Measurements from ENCODE around the gene SULT1C4.

Gene SULT1C4

DNA sequence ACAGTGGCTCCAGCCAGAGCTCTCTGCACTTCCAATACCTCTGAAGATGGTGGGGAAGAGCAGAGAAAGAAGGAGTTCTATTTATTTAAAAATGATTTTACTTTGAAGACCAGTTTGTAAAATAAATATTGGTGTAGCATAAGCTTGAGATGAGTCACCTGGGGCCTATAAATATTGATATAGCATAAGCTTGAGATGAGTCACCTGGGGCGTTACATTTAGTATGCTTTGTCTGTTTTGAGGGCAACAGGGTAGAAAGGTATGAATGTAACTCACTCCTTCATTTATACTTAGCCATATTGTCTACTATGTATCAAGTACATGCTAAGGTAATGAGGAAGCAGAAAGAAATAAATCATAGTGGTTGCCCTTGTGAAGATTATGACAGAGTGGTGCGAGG lies 7.7 kb upstream of the SULT1C4 start:
- DNase-seq = no peak

DNA sequence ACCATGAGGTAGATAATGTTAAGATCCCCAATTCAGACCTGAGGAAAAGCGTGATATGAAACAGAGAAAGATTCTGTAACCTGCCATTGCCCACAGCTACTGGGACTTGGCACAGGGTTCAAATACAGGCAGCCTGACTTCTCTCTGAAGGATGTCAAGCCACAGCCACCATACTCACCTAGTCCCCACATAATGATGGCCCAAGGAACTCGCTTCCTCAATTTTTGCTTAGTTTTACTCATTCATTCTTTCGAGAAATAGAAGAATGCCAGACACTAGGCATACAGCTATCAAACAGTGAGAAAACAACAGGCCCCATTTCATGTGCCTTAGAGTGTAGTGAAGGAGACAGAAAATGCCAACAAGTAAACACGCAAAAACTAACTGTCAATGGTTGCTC lies 980 bp upstream of the SULT1C4 start:
- no peak for DNase-seq

DNA sequence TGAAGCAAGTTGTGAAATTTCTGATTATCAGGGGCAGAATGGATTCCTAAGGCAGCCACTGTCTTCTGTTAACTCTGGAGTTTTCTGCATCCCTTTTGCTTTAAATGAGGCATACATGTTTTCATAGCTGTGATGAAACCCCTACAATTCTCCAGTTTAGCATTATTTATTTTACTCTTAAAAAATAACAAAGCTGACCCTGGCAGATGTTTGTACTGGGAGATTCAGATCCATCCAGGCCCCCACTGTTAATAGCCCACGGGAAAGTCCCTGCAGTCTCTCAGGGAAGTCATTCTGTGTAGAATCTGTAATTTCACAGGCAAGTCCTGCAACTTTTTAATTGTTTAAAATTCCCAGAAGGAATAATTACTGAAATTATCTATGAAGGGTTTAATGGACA lies 353 bp upstream of the SULT1C4 start:
- no peak for DNase-seq

DNA sequence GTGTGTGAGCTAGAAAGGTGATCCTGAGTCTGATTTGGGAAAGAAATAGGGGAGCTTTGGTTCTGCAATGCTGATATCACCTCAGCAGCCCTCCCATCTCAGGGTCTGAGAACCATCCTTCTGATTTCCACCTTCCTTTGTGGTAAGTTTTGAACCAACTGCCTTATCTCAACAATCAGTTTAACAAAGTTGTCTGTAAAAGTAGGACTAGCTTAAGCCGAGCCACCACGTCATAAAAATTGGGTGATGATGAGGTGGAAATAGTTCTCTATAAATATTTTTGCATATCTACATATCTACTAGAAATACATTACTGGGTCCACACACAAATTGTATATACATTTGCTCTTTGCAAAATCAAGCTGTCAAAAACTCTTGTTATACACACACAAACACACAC lies 1.1 kb downstream of the SULT1C4 start:
- DNase-seq = no peak

DNA sequence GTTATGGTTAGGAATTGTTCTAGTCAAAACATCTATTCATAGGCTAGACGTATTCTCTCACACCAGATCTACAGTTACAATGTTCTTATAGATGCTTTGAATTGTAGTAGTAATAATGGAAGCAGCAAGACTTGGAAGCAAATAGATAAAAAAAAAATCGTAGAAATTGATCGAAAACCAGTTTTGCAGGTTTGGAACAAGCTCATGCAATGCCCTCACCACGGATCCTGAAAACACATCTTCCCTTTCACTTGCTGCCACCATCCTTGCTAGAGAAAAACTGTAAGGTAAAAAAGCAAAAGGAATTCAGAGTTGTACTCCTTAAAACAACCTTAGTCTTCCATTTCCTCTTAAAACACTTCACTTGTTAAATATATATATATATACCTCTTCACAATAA lies 4.4 kb downstream of the SULT1C4 start:
- no peak for DNase-seq

DNA sequence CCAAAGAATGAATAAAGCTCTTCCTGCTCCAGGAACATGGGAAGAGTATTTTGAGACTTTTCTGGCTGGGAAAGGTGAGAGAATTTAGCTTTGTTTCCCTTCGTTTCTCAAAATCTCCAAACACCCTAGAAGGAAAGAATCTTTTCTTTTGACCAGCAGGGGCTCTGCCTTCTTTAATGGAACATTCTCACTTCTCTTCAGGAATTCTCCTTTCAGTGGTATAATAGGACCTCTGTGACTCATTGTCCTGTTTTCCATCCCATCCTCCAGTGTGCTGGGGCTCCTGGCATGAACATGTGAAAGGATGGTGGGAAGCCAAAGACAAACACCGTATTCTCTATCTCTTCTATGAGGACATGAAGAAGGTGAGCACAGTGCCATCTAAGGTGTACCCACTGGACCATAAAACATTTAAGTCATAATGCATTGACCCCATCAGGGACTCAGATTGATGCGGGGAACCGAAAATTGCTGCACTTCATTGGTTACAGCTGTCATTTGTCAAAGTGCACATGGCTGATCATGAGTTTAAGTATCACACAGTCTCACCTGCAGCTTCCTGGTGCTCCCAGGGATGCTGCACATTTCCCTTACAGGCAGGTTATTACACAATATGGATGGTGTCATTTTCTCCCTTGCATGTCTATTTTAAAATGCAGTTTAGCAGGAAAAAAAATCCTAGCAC lies 5.5 kb downstream of the SULT1C4 start:
- no peak for DNase-seq

DNA sequence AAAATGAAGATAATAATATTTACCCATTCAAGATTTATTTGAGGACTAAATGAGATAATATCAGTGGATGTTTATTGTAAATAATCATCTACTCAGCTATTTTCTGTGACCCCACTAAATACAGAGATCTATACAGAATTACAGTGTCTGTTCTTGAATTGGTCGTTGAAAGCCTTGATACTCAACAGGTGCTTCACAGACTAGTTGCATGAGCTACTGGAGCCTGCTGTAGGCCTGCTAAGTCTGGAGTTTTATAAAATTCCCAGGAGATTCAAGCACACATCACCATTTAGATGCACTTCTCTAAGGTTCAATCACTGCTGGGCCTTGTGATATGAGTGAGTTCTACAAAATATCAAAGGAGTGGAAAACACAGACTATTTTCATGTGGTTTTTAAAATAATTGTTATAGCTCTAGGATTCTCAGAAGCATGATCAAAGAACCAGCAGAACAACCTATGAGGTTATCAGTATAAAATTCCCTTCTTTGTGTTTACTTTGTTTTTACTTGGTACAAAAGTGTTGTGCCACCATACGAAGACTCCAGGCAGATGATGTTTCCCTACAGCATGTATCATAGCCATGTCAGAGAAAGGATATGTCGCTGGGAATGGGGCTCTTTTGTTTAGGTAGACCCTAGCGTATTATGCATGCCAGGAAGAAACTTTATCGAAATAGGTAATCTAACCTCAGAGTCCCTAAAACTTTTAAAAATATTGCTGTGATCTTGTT lies 7.1 kb downstream of the SULT1C4 start:
- no peak for DNase-seq

DNA sequence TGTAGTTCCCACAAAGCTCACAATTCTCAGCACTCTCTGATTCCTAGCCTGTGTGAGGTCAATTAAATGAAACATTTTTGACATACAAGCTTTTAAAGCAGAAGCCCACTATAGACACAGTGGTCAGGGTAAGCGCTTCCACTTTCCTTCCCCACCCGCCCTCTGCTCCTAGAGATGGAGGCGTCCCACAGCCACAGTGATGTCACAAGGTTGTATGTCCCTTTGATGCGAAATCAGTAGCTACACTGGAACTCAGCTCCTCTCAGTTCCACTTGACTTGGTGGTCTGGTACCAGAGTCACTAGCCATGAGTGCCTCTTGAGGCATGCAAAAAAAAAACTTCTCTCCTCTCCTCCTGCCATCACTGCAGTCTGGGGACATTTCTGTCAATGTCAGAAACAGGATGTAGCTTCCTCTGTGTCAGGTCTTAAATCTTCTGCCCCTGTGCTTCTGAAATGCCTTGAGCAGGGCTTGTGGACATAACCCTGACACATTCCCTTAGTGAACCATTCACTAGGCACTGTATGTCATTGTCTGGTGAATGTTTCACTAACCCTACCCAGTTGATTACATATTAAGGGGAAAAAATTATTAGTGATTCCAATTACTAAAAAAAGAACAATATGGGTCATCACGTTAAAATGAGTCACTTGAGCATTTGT lies 7.8 kb downstream of the SULT1C4 start:
- DNase-seq = no peak

DNA sequence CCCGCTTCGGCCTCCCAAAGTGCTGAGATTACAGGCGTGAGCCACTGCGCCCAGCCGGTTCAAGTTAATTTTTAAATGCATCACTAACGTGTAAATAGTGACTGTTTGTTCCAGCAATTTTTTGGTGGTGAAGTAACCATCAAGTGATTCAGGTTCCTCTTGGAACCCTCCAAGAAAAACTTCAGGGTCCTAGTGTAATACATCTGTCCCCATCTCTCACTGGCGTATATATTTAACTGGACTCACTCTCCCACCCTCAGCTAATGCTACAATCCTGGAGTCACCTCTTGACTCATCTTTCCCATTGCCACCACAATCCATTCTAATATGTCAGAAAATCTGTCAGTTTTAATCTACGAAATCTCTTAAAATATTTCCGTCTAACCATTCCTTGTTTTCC lies 10.3 kb downstream of the SULT1C4 start:
- DNase-seq = no peak

DNA sequence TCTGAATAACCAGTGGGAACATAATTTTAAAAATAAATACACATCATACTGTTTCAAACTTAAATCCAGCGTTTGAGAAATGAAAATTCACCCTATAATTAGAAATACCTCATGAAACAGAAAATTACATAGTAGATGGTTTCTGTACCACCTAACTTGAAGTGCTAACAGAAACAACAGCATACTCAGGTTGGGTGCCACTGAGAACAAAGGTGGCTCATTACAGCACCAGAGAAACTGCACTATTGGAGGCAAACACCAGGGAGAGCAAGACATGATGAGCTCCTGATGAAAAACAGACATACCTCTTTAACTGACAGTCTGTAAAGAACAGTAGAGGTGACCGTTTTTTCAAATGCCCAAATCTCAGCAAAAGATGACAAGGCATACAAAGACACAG lies 12.6 kb downstream of the SULT1C4 start:
- no peak for DNase-seq

DNA sequence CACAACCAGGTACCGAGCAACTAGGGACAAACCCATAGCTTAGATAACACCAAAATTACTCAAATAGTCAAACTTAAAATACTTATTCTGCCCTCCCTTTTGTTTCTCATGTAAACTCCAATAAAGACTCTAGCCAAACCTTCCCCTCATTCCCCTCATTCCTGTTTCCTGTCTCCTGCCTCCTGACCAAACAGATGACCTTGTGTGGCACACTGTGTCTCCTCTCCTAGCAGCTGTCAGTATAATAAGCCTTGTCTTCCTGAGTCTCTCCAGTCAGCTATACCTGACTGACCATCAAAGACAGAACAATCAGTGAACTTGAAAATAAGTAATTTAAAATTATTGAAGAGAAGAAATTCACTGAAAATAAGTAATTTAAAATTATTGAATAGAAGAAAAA lies 14.3 kb downstream of the SULT1C4 start:
- DNase-seq = no peak

DNA sequence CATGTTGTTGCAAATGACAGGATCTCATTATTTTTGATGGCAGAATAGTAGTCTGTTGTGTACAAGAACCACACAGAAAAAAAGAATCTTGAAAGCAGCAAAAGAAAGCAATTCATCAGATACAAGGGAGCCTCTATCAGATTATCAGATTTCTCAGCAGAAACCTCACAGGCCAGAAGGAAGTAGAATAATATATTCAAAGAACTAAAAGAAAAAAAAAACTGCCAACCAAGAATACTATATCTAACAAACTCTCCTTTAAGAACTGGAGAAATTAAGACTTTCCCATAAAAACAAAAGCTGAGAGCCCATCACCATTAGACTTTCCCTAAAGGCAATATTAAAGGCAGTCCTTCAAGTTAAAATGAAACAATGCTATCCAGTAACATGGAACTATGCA lies 15.4 kb downstream of the SULT1C4 start:
- DNase-seq = no peak

DNA sequence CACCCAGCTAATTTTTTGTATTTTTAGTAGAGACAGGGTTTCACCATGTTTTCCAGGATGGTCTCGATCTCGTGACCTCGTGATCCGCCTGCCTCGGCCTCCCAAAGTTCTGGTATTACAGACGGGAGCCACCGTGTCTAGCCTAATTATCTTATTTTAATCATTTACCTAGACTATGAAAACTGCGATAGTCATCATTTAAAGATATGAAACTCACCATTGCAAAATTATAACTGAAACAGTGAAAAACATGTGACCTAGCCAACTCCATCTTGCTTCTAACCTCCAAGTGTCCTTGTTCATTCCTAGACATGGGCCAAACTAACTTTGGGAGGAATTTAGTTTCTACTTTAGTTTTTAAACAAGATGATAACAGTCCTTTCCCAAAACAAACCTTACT lies 17.4 kb downstream of the SULT1C4 start:
- no peak for DNase-seq

DNA sequence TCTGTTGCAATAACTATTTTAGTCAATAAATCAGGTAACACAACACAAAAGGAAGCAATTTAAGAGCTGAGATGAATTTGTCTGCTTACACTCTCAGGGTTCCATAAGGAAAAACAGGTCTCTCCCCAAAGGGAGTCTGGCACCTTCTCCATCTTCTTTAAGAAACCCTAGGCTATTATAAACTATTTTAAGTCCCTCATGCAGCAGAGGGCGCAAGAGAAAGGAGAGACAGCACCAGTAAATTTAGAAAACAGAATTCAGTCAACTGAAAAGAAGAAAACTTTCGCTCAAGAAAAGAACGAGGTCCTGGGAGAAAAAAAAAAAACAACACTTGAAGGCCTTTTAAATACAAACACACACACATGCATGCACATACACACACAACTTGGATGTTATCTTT lies 19.1 kb downstream of the SULT1C4 start:
- peak in 1 of 58 donors; percentile 4 for DNase-seq

DNA sequence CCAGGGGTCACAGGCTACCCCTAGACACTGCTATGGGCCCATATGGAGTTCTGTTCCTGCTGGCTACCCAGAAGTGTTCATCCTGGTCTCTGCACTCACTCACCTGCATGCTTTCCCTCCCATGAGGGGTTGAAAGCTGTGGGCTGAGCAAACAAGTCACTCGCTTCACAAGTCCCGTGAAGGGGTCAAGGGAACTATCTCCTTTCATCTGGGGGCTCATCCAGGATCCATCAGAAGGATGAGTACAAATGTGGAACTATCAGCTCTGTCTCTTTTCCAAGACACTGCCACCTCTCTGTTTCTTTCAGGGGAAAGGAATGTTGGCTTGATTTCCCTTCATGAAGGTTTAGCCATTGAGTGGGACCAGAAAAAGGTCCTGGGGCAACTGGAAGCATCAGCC lies 21.7 kb downstream of the SULT1C4 start:
- DNase-seq = no peak

DNA sequence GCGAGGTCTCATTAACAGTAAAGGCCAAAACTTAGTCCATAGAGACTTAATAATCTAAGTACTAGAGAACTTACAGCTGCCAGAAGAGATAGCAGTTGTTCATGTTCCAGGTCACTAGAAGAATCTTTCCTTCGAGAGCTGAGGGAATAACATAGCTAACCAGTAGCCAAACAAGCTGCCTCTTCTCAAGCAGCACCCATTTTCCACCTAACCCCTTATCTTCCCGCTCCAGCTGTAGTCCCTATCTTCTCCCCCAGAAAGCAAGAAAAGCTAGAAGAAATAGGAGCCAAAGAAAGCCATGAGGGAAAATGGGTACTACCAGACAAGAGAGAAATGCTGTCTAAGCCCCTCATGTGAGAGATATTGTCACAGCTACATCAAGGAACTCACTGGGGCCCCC lies 24.0 kb downstream of the SULT1C4 start:
- DNase-seq = no peak

DNA sequence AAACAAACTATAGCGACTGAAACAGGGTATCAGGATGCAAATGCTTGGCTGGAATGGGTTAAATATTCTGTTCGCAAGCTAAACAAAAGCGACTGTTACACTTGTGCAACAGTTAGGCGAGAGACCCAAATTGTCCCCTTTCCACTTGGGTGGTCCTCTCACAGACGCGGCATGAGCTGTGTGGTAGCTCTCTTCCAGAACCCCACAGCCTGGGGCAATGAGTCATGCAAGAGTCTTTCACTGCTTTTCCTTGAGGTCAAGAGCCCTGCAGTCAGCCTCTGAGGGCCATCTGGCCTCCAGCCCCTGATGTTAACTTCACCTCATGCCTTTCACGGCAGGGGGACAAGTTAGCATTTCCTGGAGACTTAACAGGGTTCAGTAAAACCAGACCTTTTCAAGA lies 25.7 kb downstream of the SULT1C4 start:
- no peak for DNase-seq

DNA sequence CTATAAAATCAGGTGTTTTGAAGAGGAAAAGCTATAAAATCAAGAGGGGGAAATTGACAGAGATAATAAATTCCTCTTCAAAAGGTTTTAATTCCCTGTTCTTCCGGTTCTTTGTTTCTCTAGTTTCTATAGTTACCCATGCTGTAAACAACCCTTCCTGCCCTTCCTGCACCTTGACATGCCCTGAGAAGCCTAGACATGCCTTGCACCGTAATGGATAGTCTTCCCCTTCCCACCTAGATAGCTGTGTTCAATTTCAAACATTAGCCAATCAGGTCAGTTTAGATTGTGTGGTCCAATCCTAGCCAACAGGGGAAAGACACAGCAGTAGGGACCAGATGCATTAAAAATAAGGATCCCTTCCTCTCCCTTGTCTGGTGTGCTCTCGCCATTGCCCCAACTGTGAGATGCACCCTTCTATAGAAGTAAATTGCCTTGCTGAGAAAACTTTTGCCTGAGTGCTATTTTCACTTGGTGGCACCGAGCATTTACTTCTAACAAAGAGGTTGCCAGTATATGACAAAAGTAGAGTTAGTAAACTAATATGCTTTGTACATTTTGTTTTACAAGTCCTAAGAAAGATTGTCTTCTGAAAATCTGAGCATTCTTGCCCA lies 27.1 kb downstream of the SULT1C4 start:
- no peak for DNase-seq

DNA sequence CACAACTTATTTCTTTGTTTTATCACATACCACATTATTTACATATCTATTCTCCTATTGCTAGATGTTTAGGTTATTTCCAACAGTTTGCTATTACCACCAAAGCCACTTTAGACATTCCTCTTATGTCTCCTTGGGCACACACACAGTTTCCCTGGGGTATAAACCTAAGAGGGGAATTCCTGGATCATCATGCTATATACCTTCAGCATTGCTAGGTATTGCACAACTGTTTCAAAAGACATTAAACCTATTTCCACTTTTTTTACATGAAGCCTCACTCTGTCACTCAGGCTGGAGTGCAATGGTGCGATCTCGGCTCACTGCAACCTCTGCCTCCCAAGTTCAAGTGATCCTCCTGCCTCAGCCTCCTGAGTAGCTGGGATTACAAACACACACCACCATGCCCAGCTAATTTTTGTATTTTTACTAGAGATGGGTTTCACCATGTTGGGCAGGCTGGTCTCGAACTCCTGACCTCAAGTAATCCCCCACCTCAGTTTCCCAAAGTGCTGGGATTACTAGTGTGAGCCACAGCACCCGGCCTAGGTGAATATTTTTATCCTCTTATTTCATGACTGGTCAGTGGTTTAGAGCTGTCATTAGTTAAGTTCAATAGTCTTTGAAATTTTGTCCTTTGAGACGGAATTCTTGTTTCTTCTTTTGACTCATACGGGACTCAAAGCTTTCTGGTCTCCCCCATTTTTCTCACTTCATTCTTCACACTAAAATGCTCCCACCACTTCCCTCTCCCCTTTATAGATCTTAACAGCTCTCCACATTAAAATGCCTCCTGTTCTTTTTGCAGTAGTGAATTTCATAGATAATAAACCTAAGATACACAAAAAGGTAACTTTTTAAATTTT lies 30.3 kb downstream of the SULT1C4 start:
- DNase-seq = no peak

DNA sequence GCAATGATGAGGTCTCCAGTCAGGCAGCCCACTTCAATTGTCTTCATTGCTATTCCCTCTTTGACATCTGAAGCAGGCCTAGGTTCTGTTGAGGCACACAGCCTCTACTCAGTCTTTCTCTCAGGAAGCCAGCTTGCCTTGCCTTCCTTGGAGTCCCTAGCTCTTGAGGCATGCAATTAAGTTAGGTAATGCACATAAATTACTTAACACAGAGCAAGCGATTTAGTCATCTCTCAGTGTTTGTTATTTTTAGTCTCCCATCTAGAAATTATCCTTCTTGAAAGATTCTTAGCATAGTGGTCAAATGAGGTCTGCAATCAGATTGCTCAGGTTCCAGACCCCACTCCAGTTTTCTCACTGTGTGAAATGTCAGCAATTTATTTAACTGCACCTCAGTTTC lies 32.0 kb downstream of the SULT1C4 start:
- DNase-seq = no peak

DNA sequence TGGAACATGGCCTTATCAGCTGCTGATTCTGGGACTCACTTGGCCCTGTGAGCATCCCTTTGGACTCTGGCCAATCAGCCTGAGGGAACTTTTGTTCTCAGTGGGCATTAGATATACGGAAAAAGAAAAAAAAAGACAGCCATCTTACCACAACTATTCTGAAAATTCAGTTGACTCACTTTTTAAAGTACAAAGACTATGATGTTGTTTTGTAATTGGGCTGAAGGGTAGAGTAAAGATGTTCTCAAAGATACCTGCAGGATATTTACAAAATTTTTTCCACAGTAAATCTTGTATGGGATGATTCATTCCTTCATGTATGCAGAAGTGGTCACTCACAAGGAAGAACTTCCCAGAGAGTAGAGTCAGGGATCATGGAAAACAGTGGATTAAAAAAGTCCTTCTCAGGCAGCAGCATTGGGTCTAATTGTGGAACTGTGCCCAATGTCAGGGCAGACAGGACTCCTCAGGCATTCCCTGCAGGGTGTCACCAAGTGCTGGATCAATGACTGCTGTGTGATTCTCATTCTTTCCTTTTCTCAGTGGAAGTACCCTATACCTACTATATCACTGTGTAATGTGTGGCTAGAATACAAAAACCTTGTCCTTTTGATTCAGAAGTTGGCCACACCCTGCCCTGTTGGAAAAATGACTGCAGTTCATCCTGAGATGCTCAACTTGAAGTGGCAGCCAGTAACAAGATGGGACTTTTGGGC lies 35.4 kb downstream of the SULT1C4 start:
- DNase-seq = no peak

Data from anterior cingulate cortex (tissue), 58 donors.